Smooth muscle cell of the brain vasculature (primary cell): Measurements from ENCODE around the gene DNAH6.

Experiments used
- DNase-seq: peaks from one replicate; pipeline ENCODE4 v3.0.0-alpha.2; 2012; ENCODE audit warnings: low read depth, low spot score

DNAH6 gene

DNA sequence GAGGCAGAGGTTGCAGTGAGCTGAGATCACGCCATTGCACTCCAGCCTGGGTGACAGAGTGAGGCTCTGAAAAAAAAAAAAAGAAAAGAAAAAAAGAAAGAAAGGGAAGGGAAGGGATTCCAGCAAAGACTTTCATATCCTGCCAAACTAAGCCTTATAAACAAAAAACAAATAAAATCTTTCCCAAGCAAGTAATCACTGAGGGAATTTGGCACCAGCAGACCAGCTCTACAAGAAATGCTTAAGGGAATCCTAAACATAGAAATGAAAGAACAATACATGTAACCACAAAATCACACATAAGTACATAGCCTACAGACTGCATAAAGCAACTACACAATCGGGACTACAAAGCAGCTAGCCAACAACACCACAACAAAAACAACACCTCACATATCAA is 285.5 kb downstream of the DNAH6 start:
- no peak for DNase-seq

DNA sequence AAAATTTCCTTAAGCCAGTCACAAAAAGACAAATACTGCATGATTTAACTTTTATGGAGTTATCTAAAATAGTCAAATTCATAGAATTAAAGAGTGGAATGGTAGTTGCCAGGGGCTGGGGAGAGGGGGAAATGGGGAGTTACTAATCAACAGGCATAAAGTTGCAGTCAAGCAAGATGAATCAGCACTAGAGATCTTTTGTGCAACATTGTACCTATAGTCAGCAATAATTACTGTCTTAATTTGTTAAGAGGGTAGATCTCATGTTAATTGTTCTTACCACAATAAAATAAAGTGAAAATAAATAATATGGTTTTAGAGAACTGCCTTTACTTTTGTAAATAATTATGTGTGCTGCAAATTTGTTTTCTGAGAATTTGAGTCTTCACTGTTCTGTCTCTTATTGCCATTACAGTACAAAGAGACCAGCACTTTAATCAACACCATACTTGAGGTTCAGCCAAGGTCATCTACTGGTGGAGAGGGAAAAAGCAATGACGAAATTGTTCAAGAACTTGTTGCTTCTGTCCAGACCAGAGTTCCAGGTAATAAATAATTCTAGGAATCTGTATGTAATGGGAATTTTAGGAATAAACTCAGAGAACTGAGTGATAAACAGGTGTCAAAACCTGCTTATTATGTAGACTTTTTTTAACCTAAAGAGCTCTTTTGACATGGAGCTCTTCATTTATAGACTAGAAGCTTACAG is 289.1 kb downstream of the DNAH6 start:
- no peak for DNase-seq

DNA sequence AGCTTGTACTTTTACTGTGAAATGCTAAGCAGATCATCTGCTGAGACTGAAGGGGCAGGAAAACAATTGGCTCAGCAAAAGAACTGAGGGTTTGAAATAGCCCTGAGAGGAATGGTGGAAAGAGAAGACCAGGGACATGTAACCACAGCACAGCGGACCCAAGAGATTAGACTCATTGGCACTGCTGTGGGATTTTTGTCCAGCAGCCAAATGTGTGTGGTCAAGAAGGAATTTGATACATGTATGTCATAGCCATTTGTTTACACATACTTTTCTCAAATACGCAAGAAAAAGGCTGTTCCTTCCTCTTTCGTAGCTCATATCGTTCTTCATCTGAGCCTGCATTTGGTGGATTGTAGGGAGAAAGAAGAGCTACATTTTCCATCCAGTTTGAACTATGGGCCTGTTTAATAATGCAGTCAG is 290.8 kb downstream of the DNAH6 start:
- DNase-seq = peak; percentile 63

DNA sequence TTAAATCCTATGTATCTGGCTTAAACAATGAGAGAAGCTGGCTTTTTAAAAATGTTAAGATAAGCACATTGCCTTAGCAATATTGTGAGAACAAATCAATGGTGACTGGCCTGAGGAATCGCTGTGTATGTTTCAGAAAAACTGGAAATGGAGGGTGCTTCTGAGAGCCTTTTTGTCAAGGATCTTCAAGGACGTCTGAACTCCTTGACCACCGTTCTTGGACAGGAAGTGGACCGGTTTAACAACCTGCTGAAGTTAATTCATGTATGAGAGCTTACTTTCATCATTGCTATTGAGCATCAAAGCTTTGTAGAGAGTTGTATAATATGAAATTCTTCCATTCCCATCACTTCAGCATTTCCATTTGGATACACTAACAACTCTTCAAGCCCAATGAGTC is 292.0 kb downstream of the DNAH6 start:
- no peak for DNase-seq

DNA sequence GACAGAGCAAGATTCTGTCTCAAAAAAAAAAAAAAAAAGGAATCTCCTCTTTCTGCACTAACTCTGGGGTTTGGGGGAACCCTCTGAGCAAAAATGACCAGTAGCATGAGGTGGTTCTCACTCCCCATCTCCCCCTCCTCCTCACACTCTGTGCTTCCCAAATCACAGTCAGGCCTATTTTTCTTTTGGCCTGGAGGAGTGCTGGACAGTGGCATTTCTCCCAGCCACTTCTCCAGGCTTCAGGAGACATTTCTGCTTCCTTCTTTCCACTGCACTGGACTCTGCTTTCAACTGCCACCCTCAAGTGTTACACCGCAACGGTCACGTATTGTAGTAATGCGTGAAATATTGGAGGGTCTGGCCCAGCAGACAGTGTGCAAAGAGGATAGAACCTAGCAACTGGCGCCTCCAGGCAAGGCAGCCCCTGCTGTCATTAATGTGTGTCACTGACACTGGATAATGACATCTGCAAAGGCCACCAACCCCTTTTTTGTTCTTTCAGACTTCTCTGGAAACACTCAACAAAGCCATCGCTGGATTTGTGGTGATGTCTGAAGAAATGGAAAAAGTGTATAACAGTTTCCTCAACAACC is 295.6 kb downstream of the DNAH6 start:
- no peak for DNase-seq

DNA sequence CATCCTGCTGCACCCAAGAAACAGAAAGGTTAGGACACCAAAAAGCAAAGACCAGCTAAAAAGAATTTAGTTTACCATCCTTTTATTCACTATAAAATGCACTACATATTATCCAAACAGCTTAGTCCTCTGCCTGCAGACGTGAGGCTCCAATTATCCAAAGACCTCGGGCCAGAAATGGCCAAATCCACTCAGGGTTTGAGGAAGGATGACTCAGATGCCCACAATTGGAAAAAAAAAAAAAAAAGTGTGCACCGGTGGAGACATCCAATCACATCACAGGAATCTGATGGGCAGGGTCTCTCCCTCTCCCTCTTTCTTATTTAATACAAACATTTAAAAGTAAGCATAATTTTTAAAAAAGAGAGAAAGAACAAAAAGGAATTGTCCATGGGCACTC is 298.8 kb downstream of the DNAH6 start:
- no peak for DNase-seq

DNA sequence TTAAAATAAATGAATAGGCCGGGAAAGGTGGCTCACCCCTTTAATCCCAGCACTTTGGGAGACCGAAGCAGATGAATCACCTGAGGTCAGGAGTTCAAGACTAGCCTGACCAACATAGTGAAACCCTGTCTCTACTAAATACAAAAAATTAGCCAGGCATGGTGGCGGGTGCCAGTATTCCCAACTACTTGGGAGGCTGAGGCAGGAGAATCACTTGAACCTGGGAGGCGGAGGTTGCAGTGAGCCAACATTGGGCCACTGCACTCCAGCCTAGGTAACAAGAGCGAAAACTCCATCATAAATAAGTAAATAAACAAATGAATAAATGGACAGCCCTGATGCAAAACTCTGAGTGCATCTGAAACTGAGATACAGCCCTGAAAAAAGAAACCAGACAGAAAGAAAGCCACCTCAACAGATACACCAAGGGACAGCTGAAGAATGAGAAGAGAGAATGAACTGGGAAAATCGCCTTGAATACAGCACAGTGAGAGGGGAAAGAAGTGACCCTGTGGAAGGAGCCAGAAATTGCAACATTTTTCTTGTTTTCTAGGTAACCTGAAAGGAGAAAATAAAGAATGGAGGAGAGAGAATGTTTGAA is 300.2 kb downstream of the DNAH6 start:
- DNase-seq = no peak

DNA sequence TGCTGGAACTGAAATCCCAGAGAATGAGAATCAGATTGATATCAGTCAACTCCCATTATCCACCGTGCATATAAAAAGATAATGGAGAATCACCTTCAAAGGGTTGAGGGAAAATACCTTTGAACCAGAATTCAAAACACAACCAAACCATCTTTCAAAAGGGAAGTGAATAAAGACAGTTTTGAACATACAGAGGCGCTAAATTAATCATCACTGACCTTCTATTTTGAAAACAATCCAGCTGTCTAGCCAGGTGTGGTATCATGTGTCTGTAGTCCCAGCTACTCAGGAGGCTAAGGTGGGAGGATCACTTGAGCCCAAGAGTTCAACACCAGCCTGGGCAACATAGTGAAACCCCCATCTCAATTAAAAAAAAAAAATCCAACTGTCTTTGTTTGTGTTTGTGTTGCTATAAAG is 300.9 kb downstream of the DNAH6 start:
- DNase-seq = no peak

DNA sequence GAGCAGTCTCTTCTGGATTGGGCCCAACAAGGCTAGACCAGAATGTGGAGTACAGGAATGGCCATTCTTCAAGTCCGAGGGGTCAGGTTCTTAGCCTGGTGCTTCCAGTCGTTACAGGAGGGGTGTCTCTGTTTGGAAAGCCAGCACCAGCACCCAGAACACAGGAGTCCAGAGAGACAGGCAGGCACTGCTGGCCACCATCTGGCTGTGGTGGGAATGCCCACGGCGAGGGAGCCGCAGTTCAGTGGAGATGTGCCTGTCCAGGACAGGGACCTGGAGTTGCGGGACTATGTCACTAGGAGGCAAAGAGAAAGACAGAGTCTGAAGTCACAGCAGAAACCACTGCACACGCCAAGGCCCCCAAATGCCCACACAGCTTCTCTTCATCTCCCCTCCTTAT is 305.5 kb downstream of the DNAH6 start:
- no peak for DNase-seq

DNA sequence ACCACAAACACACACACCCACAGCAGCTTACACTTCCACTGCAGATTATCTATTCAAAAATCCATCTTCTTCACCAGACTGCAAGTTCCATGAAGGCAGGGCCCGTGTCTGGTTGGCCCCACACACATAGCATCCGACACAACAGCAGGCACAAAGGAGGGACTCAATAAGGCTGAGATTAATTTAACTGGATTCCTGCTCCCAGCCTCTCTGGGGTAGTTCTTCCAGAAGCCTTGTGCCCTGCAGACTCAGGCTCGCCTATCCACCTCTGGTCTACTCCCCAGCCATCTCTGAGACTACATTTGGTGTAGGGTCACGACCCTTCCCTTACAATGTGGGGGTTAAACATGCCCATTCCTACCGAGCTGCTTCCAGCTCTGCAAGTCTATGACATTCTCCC is 306.9 kb downstream of the DNAH6 start:
- no peak for DNase-seq

DNA sequence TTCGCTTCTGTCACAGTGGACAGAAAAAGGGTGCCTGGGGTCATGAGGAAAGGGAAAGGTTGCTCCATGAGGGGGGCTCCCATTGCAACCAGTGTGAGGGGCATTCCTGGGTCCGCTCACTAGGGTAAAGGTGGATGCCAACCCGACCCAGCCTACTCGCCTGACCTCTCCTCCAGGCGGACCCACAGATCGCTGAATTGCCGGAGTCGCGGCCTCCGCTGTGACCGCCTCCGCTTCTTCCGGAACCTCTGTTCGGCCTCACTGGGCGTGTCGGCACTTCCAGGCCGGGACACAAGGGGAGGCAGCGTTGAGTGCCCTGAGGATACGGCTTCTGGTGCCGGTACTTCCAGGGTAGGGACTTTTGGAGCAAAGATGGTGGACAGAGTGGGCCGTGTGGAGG is 307.5 kb downstream of the DNAH6 start:
- no peak for DNase-seq

DNA sequence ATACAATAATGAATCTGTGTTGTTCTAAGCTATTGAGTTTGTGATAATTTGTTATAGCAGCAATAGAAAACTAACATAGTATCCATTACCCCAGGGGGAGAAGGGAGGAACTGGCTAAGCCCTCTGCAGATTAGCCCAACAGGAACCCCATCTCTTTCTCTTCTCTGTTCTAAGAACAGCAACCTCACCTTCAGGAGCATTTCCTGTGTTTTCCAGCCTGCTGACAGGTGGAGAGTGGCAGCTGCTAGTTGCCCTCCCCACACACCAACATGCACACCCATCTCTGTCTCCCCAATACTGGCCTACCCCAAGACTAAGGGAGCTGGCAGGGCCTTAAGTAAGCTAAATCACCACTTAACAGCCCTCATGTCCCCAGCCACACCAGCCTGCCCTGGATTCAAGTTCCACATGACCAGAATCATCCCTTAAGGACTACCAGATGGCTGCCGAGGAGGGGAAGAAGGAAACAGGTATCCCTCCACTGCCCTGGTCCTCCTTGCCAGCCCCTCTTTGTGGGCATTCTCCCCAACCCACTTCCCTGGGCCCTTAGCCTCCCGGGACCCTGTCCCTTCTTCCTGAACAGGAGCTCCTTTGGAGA is 311.8 kb downstream of the DNAH6 start:
- no peak for DNase-seq

DNA sequence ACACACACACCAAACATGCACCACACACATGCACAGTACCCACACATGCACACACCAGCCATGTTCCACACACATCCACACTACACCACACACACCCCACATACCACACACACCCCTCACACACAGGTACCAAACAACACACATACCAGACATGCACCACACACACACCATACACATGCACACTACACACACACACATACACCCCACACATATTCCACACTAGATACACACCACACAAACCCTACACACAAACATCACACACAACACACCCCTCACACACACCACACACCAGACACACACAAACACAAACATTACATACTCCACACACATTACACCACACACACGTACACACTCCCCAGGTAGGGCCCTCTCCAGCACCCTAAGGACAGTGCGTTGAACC is 313.4 kb downstream of the DNAH6 start:
- DNase-seq = no peak

DNA sequence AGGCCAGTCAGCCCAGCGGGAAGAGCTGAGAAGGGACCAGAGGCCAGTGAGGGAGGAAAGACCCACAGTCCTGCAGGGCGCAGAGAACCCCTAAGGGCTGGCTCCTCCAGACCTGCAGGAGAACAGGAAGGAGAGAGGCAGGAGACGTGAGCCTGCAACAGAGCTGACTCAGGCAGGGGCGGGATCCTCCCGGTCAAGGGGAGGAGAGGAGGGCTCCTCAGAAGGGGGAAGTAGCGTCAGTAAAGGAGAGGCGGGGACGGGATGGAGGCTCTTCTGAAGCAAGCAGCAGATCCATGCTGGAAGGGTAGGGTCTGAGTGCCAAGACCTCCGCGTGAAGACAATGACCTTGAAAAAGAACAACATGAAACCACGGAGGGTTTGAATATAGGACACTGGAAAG is 313.8 kb downstream of the DNAH6 start:
- DNase-seq = no peak

DNA sequence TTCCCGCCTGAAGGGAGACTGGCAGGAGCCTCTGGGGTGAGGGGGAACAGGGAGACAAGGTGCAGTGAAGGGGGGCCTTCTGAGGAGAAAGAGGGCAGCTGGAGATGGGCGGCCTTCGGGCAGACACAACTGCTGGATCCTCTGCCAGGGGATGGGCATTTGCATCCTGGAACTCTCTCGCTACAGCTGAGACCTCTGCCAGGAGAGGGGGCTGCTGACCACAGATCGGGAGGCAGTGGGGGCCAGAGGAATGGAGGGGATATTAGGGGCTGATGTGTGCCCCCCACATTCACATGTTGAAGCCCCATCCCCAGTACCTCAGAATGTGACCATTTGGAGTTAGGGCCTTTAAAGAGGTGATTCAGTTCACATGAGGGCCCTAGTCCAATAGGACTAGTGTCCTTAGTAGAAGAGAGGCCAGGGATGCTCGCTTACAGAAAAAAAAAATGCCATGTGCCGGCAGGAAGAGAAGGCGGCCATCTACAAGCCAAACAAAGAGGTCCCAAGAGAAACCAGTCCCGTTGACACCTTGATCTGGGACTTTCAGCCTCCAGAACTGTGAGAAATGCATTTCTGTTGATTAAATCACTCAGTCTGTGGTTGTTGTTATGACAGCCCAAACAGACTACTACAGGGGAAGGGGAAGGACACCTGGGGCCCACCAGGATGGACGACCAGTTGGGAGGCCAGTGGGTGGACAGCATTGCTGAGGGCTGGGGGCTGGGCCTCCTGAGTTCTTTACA is 314.6 kb downstream of the DNAH6 start:
- DNase-seq = no peak

DNA sequence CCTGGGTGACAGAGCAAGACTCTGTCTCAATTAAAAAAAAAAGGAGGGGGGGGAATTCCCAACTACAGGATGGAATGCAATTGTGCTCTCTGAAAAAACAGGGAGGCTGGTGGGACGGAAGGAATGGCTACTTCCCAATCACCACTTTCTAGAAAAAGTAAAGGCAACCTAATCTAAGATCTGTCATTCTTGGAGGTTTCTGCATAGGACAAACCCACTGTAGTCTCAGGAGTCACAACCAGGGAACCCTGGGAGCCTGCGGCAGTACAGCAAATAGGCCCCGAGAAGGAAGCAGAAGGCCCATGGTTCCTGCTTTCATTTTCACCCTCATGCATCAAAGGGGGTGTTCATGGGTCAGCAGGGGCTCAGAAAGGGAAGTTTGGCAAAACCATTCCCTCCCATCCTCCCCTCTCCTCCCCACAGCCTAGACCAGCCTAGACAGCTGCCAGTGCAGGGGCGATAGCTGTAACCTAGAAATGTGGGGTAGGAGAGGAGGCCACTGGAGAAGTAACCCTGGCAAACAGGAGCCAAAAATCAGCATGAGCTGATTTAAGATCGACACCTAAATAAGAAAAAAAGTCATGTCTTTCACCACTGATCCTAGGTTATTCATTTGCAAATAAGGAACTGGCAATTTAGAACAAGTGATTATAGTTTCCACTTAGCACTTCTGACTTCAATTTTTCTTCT is 316.6 kb downstream of the DNAH6 start:
- DNase-seq = no peak

DNA sequence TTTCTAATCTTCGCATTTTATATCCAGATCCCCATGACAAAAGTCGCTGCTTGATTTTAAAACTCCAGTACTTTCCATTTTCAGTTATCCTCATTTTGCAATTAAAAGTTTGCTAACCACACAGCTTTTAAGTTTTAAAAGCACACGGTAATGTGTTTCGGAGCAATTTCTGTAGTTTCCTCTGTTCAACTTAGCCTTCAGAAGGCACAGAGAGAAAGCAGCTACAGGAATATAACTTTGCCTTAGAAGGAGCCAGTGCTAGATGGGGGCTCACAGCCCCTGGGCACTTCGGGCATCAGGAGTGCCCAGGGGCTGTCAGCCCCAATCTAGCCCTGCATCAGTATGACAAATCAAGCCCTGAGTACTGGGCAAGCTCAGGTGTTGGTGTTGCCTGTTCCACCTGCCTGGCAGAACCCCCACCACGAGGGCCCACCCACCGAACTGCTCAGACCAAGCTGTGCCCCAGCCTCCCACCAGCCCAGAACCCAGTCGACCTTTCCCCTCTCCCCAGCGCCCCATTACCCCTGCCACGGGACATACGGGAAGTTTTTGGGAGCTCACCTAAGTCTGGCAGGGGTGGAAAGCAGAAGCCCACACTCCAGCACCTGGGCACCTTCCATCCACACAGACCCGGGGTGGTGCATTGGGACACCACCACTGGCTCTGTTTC is 317.3 kb downstream of the DNAH6 start:
- no peak for DNase-seq

DNA sequence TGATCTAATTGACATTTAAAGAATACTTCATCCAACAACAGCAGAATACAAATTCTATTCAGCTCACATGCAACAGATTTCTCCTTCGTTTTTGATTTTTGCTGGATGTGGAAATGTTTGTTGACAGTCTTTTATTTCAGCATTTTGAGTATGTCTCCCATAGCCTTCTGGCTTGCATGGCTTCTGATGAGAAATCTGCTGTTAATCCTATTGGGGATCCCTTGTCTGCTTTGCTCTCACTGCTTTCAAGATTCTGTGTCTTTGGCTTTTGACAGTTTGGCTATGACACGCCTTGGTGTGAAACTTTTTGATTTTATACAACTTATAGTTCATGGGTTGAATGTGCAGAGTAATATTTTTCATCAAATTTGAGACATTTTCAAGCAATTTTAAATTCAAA is 319.9 kb downstream of the DNAH6 start:
- no peak for DNase-seq

DNA sequence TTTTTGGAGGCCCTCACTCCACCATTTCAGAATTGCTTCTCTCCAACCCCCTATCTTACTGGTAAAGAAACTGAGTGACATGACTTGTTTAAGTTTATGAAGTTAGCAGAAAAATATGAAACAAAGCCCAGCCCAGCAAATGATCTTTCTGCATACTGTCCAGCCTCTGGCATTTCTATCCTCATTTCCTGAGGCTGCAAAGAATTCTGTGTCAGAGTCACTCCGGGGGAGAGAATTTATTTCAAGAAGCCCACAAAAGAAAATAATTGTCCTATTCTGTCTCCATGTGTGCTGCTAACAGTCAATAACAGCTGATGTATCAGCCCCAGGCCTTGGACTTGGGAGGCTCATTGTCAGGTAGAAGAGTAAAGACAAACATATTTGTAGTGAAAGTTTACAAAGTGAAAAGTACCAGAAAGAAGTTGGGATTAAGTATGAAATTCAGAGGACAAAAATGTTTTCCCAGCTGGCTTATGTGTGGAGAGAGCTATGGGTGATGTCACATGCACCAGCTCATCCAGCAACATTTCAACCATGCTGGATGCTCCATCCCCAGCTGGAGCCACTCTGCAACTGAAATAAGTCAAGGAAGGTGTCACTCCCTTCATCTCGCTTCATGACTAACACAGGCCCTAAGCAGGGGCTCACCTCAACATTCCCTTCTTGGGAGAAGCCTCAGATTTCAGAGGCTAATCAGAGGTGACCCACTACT is 322.3 kb downstream of the DNAH6 start:
- DNase-seq = no peak

DNA sequence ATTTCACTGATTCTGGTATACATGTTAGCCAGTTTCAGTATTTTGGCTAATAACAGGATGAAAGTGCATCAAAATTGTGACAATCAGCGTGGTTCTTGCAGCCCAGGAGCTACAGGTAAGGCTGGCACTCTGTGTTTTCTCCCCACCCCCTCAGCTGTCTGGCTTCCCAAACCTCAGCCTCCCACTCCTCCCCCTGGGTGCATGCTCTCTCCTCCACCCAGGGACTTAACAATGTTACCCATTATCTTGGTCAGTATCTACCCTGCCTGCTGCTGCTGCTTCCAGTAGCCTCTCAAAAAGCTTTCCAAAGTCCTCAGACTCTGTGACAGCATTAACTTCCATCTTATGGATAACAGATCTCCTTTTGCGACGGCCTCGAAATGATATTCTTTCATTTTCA is 323.6 kb downstream of the DNAH6 start:
- DNase-seq = no peak
